LNCAP (cell line): Measurements from ENCODE around the gene CUBN.

Experiments
- CTCF ChIP-seq: fragments of 450-650 bp; IDR thresholded peaks from 2 replicates; pipeline ENCODE4 v1.5.1; 2017; ENCODE audit warnings: mild to moderate bottlenecking

Gene CUBN

GRCh38 chr10:16891375-16892313 lies 238.0 kb downstream of the CUBN start:
- peak; percentile 24; the same call in 1 of the 2 replicates for TF ChIP-seq CTCF

GRCh38 chr10:16890691-16891090 lies 238.9 kb downstream of the CUBN start:
- no peak for TF ChIP-seq CTCF

GRCh38 chr10:16887565-16887964 lies 242.0 kb downstream of the CUBN start:
- no peak for TF ChIP-seq CTCF

GRCh38 chr10:16886031-16886430 lies 243.6 kb downstream of the CUBN start:
- TF ChIP-seq CTCF: no peak

GRCh38 chr10:16884497-16884896 lies 245.1 kb downstream of the CUBN start:
- no peak for TF ChIP-seq CTCF

- TF ChIP-seq CTCF: no peak
These were observed 246.5 kb downstream of the CUBN start for GRCh38 chr10:16883084-16883483.

GRCh38 chr10:16870331-16870730 lies 259.3 kb downstream of the CUBN start:
- TF ChIP-seq CTCF: no peak
